GM18526 (cell line): ENCODE results near the gene ATP2B3.

Experiments
- POLR2A ChIP-seq: IDR thresholded peaks from 3 replicates; pipeline ENCODE4 v1.6.1; 2011; ENCODE audit not compliant: insufficient read length; ENCODE audit errors: extremely low read depth

ATP2B3 gene

GRCh38 chrX:153495903-153496589 is 21.4 kb upstream of the ATP2B3 start:
- no peak for TF ChIP-seq POLR2A

GRCh38 chrX:153496590-153496959 is 20.9 kb upstream of the ATP2B3 start:
- TF ChIP-seq POLR2A: no peak

- no peak for TF ChIP-seq POLR2A
Measured at GRCh38 chrX:153498453-153498852, 19.0 kb upstream of the ATP2B3 start.

GRCh38 chrX:153499341-153499740 is 18.1 kb upstream of the ATP2B3 start:
- no peak for TF ChIP-seq POLR2A

DNA sequence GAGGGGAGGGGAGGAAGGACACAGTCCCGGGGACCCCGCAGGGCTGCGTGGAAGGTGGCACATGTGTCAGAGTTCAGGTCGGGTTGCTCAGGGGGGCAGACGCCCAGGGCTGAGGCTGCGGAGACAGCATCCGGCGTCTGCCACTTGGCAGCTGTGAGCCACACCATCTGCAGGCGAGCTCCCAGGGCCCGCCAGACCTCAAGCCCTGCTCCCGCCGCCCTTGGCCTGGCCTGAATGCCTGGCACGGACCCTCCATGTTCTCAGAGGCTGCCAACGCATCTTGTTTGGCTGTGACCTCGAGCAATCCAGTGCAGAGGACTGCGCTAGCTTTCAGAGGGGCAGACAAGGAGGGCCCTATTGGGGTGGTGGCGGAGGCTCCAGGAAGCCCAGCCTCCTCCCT is 17.6 kb upstream of the ATP2B3 start:
- no peak for TF ChIP-seq POLR2A

- no peak for TF ChIP-seq POLR2A
Measured at GRCh38 chrX:153500676-153501280, 16.7 kb upstream of the ATP2B3 start.

DNA sequence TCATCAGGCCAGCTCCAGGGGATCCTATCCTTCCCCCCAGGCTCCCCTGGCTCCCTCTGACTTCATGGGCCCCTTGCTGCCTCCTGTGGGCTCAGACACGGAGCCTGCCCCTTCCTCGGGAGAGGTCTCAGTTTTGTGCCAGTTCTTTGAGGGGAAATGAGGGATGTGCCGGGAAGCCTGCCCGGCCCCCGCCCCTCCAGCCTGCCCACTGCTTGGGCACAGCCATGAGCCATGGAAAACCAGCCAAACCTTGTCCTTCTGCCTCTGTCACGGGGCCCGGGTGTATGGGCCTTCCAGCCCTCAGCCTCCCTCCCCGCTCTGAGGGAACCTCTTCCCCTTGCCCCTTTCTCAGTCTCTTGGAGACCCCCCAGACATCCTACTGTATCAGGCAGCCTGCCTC is 15.9 kb upstream of the ATP2B3 start:
- TF ChIP-seq POLR2A: no peak

DNA sequence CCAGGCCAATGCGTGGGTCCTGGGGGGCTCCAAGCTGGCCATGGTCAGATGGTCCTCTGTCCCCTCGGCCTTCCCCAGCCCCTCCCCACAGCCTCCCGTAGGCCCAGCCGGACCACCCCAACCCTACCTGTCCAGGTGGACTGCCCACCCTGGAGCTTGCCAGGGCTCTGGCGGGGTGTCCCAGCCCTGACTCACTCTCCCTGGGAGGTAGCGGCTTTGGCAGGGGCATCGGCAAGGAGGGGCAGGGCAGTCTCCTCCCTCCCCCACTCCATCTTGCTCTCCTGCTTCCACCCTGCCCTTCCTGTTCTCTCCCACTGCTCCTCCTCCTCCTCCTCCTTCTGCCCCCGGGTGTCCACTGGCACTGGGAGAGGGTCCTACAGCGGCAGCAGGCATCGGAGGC is 15.3 kb upstream of the ATP2B3 start:
- no peak for TF ChIP-seq POLR2A

DNA sequence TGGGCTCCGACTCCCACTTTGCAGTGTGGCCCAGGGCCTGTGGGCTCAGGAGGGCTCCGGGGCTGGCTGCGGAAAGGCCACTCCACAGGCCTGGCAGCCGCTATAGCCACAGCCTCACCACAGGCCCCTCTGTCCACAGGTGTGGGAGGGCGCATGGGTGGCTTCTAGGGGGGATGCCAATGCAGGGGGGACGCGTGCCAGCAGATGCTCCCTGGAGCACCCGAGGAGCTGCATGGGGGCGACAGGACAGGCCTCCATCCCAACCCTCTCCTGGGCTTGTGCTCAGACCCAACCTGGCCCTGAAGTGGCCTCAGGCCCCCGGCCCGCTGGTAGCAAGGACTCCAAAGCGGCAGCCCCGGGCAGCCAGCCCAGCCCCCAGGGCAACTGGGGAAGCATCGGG is 14.6 kb upstream of the ATP2B3 start:
- TF ChIP-seq POLR2A: no peak

- TF ChIP-seq POLR2A: no peak
Measured at GRCh38 chrX:153504445-153505016, 12.9 kb upstream of the ATP2B3 start.

DNA sequence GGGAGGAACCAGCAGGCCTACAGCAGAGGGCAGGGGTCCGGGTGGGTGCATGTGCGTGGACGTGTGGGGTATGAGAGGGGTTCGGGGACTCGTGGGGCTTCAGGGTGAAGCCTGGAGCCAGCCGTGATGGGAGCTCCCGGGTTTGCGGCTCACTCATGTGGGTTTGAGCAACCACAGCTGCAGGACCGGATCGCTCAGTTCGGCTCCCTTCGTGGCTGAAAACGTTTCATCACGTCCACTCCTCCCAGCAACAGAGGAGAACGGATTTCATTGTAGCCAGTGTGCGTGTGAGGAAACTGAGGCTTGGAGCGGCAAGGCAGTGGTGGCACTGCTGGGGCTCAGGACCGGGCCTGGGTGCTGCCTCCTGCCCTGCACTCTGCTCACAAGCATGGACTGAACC is 12.1 kb upstream of the ATP2B3 start:
- TF ChIP-seq POLR2A: no peak

GRCh38 chrX:153507484-153508178 is 9.8 kb upstream of the ATP2B3 start:
- no peak for TF ChIP-seq POLR2A

GRCh38 chrX:153509592-153509991 is 7.8 kb upstream of the ATP2B3 start:
- TF ChIP-seq POLR2A: no peak

DNA sequence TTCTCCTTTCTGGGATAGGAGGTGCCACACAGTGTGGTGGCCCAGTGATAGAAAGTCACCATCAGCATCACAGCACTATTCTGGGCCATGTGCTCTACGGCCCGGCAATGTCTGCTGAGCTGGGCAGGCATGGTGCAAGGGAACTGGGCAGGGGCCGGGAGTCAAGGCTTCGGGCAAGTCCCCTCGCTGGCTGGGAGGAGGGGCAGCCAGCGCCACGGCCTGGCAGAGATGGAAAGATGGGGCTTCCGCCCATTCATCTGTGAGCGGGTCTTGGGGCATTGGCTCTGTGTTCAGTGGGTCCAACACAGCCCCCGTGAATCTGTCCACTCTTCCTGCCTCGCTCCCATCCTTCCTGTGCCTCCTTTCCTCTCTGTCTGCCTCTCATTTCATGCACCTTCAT is 7.1 kb upstream of the ATP2B3 start:
- no peak for TF ChIP-seq POLR2A

DNA sequence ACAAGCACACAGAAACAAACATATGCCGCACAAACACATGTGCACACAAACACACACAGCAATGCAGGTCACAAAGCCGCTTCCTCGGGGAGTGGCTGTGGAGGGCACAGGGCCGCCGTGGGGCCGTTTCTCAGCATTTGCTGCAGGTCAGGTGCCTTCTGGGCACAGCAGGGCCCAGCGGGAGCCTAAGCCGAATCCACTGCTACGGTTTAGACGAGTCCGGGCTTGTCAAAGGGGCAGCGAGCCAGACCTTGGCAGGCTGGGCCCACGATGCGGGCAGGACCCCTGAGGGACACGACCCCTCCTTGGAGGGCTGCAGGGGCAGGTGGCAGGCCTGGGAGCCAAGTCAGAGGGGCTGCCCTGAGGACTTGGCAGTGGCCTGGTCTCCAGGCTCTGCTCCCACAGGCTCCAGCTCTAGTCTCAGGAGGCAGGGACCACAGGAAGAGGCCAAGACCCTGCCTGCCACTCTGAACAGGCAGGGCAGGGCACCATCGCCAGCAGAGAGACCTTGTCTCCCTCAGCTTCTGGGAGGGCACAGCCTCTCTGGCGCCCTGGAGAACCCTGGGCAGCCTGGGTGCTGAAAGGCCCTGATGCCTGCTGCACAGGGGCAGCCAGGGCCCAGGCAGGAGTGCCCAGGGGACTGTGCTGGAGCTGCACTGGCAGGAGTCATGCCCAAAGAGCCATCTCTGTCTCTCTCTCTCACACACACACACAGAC is 5.5 kb upstream of the ATP2B3 start:
- no peak for TF ChIP-seq POLR2A

- TF ChIP-seq POLR2A: no peak
Measured at GRCh38 chrX:153512501-153512893, 4.9 kb upstream of the ATP2B3 start.
